Dermis blood vessel endothelial cell (primary cell): Measurements from ENCODE around the gene STAC2. TPM values are rescaled to one million over a fixed set of nuclear protein-coding genes. Genes with fewer than 3 reads are reported as not detected.
"Not testable (repeated sequence)": the region's sequence is repeated elsewhere in the genome, so short reads cannot be mapped to it uniquely, and the experiment has no call there.

Experiments
- DNase-seq: peaks from one replicate; pipeline ENCODE4 v3.0.0; 2010
- total RNA-seq: library from RNA; depleted of rRNA; stranded (reverse); fragments of >200 nt; gene quantifications from 2 replicates; pipeline ENCODE4 v1.2.3, GENCODE V29; 2014

STAC2 gene
- 0.05 and 0.34 TPM in 2 replicates for total RNA-seq

- DNase-seq, result no peak
Observed at GRCh38 chr17:39225308-39225958, at the start of gene STAC2. TSS of gene STAC2 (minus strand) at chr17:39225945. CDS start at chr17:39225502, 443 bp downstream.

GRCh38 chr17:39271546-39271945 is 45.8 kb upstream of the STAC2 start:
- no peak for DNase-seq

- peak; percentile 54 for DNase-seq
Observed at GRCh38 chr17:39270923-39271322, 45.2 kb upstream of the STAC2 start.

GRCh38 chr17:39264119-39264518 is 38.4 kb upstream of the STAC2 start:
- no peak for DNase-seq

- DNase-seq, result no peak
Observed at GRCh38 chr17:39261286-39261685, 35.5 kb upstream of the STAC2 start.

- no peak for DNase-seq
Observed at GRCh38 chr17:39252788-39253460, 27.2 kb upstream of the STAC2 start.

GRCh38 chr17:39251997-39252396 is 26.3 kb upstream of the STAC2 start:
- DNase-seq, result no peak

- DNase-seq, result not testable (repeated sequence)
Observed at GRCh38 chr17:39250076-39250475, 24.3 kb upstream of the STAC2 start.

GRCh38 chr17:39246274-39246673 is 20.5 kb upstream of the STAC2 start:
- DNase-seq, result no peak

- DNase-seq, result peak; percentile 90
Observed at GRCh38 chr17:39244600-39245570, 19.1 kb upstream of the STAC2 start.

- no peak for DNase-seq
Observed at GRCh38 chr17:39244016-39244599, 18.4 kb upstream of the STAC2 start.

- DNase-seq, result no peak
Observed at GRCh38 chr17:39243155-39243554, 17.4 kb upstream of the STAC2 start.

GRCh38 chr17:39240631-39241030 is 14.9 kb upstream of the STAC2 start:
- no peak for DNase-seq

- DNase-seq, result peak; percentile 62
Observed at GRCh38 chr17:39239640-39240314, 14.0 kb upstream of the STAC2 start.

GRCh38 chr17:39238311-39238972 is 12.7 kb upstream of the STAC2 start:
- peak; percentile 20 for DNase-seq

GRCh38 chr17:39237586-39237985 is 11.8 kb upstream of the STAC2 start:
- DNase-seq, result no peak

- DNase-seq, result no peak
Observed at GRCh38 chr17:39236981-39237441, 11.3 kb upstream of the STAC2 start.

- DNase-seq, result no peak
Observed at GRCh38 chr17:39236450-39236927, 10.7 kb upstream of the STAC2 start.

GRCh38 chr17:39235555-39236449 is 10.1 kb upstream of the STAC2 start:
- DNase-seq, result peak; percentile 79
